Neural progenitor cell (in vitro differentiated cells): ENCODE data around the gene RPL10. TPM values are rescaled to one million over a fixed set of nuclear protein-coding genes. Genes with fewer than 3 reads are reported as not detected.

ENCODE experiments used
- DNase-seq: peaks from one replicate; pipeline ENCODE4 v3.0.0-alpha.2; 2016; ENCODE audit warnings: low spot score
- H2AFZ ChIP-seq: fragments of 200-600 bp; sonication (generic); replicated peaks from 2 replicates; pipeline ENCODE4 v1.6.1; 2016; ENCODE audit warnings: antibody characterized with exemption
- H3F3A ChIP-seq: fragments of 200-600 bp; sonication (generic); 2 replicates; pipeline ENCODE4 v1.6.1; 2016; ENCODE audit warnings: antibody characterized with exemption, low read depth
- H3K27ac ChIP-seq: fragments of 200-600 bp; sonication (generic); 2 replicates; pipeline ENCODE4 v1.5.1; 2016; ENCODE audit warnings: mild to moderate bottlenecking
- H3K27me3 ChIP-seq: fragments of 200-600 bp; sonication (generic); 2 replicates; pipeline ENCODE4 v1.6.1; 2016; ENCODE audit warnings: mild to moderate bottlenecking, moderate library complexity
- H3K36me3 ChIP-seq: fragments of 200-600 bp; sonication (generic); 2 replicates; pipeline ENCODE4 v1.5.1; 2016
- H3K4me1 ChIP-seq: fragments of 200-600 bp; sonication (generic); 2 replicates; pipeline ENCODE4 v1.6.1; 2016; ENCODE audit warnings: mixed run types
- H3K4me2 ChIP-seq: fragments of 200-600 bp; sonication (generic); 2 replicates; pipeline ENCODE4 v1.6.1; 2016
- H3K4me3 ChIP-seq: fragments of 200-600 bp; sonication (generic); 2 replicates; pipeline ENCODE4 v1.5.1; 2016
- H3K79me2 ChIP-seq: fragments of 200-600 bp; sonication (generic); 2 replicates; pipeline ENCODE4 v1.6.1; 2016; ENCODE audit warnings: low read depth
- H3K9ac ChIP-seq: fragments of 200-600 bp; sonication (generic); 2 replicates; pipeline ENCODE4 v1.6.1; 2016
- H3K9me3 ChIP-seq: fragments of 200-600 bp; sonication (generic); 2 replicates; pipeline ENCODE4 v1.5.1; 2016; ENCODE audit warnings: low read depth
- H4K20me1 ChIP-seq: fragments of 200-600 bp; sonication (generic); 2 replicates; pipeline ENCODE4 v1.6.1; 2016; ENCODE audit warnings: low read depth
- H3K27ac Mint-ChIP-seq: 3 replicates; pipeline ENCODE4 v1.8.0; 2021; ENCODE audit warnings: mixed read lengths
- H3K27me3 Mint-ChIP-seq: 2 replicates; pipeline ENCODE4 v1.8.0; 2022; ENCODE audit warnings: low read depth, mild to moderate bottlenecking, inconsistent platforms, moderate library complexity, mixed read lengths; ENCODE audit not compliant: insufficient read depth
- H3K36me3 Mint-ChIP-seq: 3 replicates; pipeline ENCODE4 v1.8.0; 2021; ENCODE audit warnings: mixed read lengths
- H3K4me1 Mint-ChIP-seq: 3 replicates; pipeline ENCODE4 v1.8.0; 2021; ENCODE audit warnings: mixed read lengths
- H3K4me3 Mint-ChIP-seq: 3 replicates; pipeline ENCODE4 v1.8.0; 2021; ENCODE audit warnings: mild to moderate bottlenecking, moderate library complexity, mixed read lengths
- H3K9me3 Mint-ChIP-seq: 3 replicates; pipeline ENCODE4 v1.8.0; 2020; ENCODE audit warnings: mixed read lengths
- CTCF ChIP-seq: fragments of 200-600 bp; sonication (generic); IDR thresholded peaks from 2 replicates; pipeline ENCODE4 v1.5.1; 2017; ENCODE audit warnings: antibody characterized with exemption, mild to moderate bottlenecking
- EZH2 ChIP-seq: fragments of 200-600 bp; sonication (generic); IDR thresholded peaks from 2 replicates; pipeline ENCODE4 v1.6.1; 2017; ENCODE audit warnings: antibody characterized with exemption, mild to moderate bottlenecking, moderate library complexity
- EZH2phosphoT487 ChIP-seq: fragments of 200-600 bp; sonication (generic); IDR thresholded peaks from 2 replicates; pipeline ENCODE4 v1.6.1; 2017; ENCODE audit warnings: antibody characterized with exemption
- total RNA-seq: library from RNA; depleted of rRNA; stranded (reverse); fragments of >200 nt; gene quantifications from 2 replicates; pipeline ENCODE4 v1.2.3, GENCODE V29; 2015; ENCODE audit warnings: low replicate concordance

Gene RPL10
- total RNA-seq, 1 donor from 2014 or later = 4,507 TPM

GRCh38 chrX:154355776-154356140 lies 42.4 kb upstream of the RPL10 start:
- no peak overlapping the region for H3K9ac ChIP-seq
- Mint-ChIP-seq H3K4me3 (no peak overlapping the region), H3K4me1 (no peaks in the 10 kb centered on the region), H3K36me3 (peaks cover 2% of the 10 kb centered on the region), H3K9me3 (peaks cover 12% of the 10 kb centered on the region), H3K27ac (no peak overlapping the region), H3K27me3 (peaks cover 4% of the 10 kb centered on the region)
- H3K27ac ChIP-seq = no peak overlapping the region
- peaks cover 48% of the 10 kb centered on the region for H4K20me1 ChIP-seq
- no peaks in the 10 kb centered on the region for H3K9me3 ChIP-seq
- no peak overlapping the region for H2AFZ ChIP-seq
- H3K4me3 ChIP-seq = no peak overlapping the region
- DNase-seq = no peak
- H3K36me3 ChIP-seq = no peaks in the 10 kb centered on the region
- no peaks in the 10 kb centered on the region for H3F3A ChIP-seq
- H3K79me2 ChIP-seq = no peaks in the 10 kb centered on the region
- no peak for TF ChIP-seq EZH2
- TF ChIP-seq CTCF = no peak
- TF ChIP-seq EZH2phosphoT487 = no peak
- no peaks in the 10 kb centered on the region for H3K27me3 ChIP-seq
- H3K4me2 ChIP-seq = no peak overlapping the region
- H3K4me1 ChIP-seq = no peaks in the 10 kb centered on the region

DNA sequence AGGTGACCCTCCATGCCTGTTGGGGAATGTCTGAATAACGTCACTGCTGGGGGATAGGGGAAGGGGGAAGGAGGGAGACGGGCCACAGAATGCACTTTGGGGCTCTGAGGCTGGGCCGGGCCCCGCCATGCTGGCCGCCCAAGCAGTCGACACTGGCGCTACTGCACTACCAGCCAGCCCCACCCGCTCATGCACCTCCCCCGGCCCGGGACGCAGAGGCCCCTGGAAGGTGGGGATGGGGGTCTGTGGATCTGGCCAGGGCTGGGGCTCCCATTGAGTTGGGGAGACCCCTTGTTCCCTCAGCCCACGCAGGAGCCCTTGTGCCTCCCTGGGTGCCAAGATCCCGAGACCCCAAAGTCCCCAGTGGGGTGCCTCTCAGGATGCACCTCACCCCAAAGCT lies 41.6 kb upstream of the RPL10 start:
- peak overlapping the region; percentile 30 for H3K4me3 Mint-ChIP-seq
- H3K4me1 Mint-ChIP-seq = no peaks in the 10 kb centered on the region
- H3K27ac Mint-ChIP-seq = no peak overlapping the region

GRCh38 chrX:154357205-154357604 lies 41.0 kb upstream of the RPL10 start:
- H4K20me1 ChIP-seq = peaks cover 46% of the 10 kb centered on the region
- Mint-ChIP-seq H3K9me3 (peaks cover 12% of the 10 kb centered on the region), H3K27ac (no peak overlapping the region), H3K4me3 (no peak overlapping the region), H3K4me1 (no peaks in the 10 kb centered on the region), H3K36me3 (peaks cover 2% of the 10 kb centered on the region), H3K27me3 (peaks cover 4% of the 10 kb centered on the region)
- H2AFZ ChIP-seq = no peak overlapping the region
- H3K4me2 ChIP-seq = no peak overlapping the region
- H3K36me3 ChIP-seq = no peaks in the 10 kb centered on the region
- H3K4me1 ChIP-seq = no peaks in the 10 kb centered on the region
- no peak for DNase-seq
- no peaks in the 10 kb centered on the region for H3K79me2 ChIP-seq
- no peaks in the 10 kb centered on the region for H3K9me3 ChIP-seq
- H3K27ac ChIP-seq = no peak overlapping the region
- H3F3A ChIP-seq = no peaks in the 10 kb centered on the region
- no peak overlapping the region for H3K4me3 ChIP-seq
- H3K27me3 ChIP-seq = no peaks in the 10 kb centered on the region
- TF ChIP-seq EZH2phosphoT487 (no peak), EZH2 (no peak), CTCF (no peak)
- H3K9ac ChIP-seq = no peak overlapping the region

More for the DNA sequence above, 41.6 kb upstream of the RPL10 start:
- Mint-ChIP-seq H3K9me3 (peaks cover 12% of the 10 kb centered on the region), H3K27me3 (peaks cover 4% of the 10 kb centered on the region), H3K36me3 (peaks cover 2% of the 10 kb centered on the region)
- Histone ChIP-seq H3K4me2 (no peak overlapping the region), H3K36me3 (no peaks in the 10 kb centered on the region), H2AFZ (no peak overlapping the region), H3K9ac (no peak overlapping the region), H3K27me3 (no peaks in the 10 kb centered on the region), H3K4me1 (no peaks in the 10 kb centered on the region), H3K27ac (no peak overlapping the region), H3K9me3 (no peaks in the 10 kb centered on the region), H3K4me3 (no peak overlapping the region), H4K20me1 (peaks cover 46% of the 10 kb centered on the region), H3K79me2 (no peaks in the 10 kb centered on the region), H3F3A (no peaks in the 10 kb centered on the region)
- no peak for DNase-seq
- no peak for TF ChIP-seq EZH2
- no peak for TF ChIP-seq EZH2phosphoT487
- TF ChIP-seq CTCF = no peak
